OCI-LY1 (cell line): Measurements from ENCODE around the gene LRRC36.

ENCODE experiments used
- H2AFZ ChIP-seq: fragments of 200-600 bp; sonication (generic), shearing (Covaris generic); 2 replicates; pipeline ENCODE4 v1.6.0; 2014; ENCODE audit warnings: antibody characterized with exemption, mild to moderate bottlenecking, low read length
- H3F3A ChIP-seq: fragments of 200-600 bp; sonication (generic), shearing (Covaris generic); 2 replicates; pipeline ENCODE4 v1.6.0; 2014; ENCODE audit warnings: mild to moderate bottlenecking, antibody characterized with exemption, low read length, moderate library complexity; ENCODE audit not compliant: insufficient read depth
- H3K27ac ChIP-seq: fragments of 200-600 bp; sonication (generic); 2 replicates; pipeline ENCODE4 v1.5.1; 2014; ENCODE audit warnings: low read length, mixed run types, mild to moderate bottlenecking, low read depth; ENCODE audit not compliant: poor library complexity, severe bottlenecking
- H3K27me3 ChIP-seq: fragments of 200-600 bp; sonication (generic); 2 replicates; pipeline ENCODE4 v1.6.0; 2014; ENCODE audit warnings: antibody characterized with exemption, mild to moderate bottlenecking, low read length, moderate library complexity; ENCODE audit not compliant: insufficient read depth
- H3K36me3 ChIP-seq: fragments of 200-600 bp; sonication (generic); 2 replicates; pipeline ENCODE4 v1.6.1; 2014; ENCODE audit warnings: mild to moderate bottlenecking, antibody characterized with exemption, low read length, moderate library complexity, mixed read lengths; ENCODE audit not compliant: insufficient read depth
- H3K4me1 ChIP-seq: fragments of 200-600 bp; sonication (generic); 2 replicates; pipeline ENCODE4 v1.5.1; 2014; ENCODE audit warnings: mild to moderate bottlenecking, low read length, moderate library complexity; ENCODE audit not compliant: insufficient read depth, severe bottlenecking
- H3K4me2 ChIP-seq: fragments of 200-600 bp; sonication (generic), shearing (Covaris generic); 2 replicates; pipeline ENCODE4 v1.6.1; 2014; ENCODE audit warnings: low read length
- H3K4me3 ChIP-seq: fragments of 200-600 bp; sonication (generic); 2 replicates; pipeline ENCODE4 v1.5.1; 2014; ENCODE audit warnings: low read length, low read depth, mild to moderate bottlenecking, mixed read lengths; ENCODE audit not compliant: poor library complexity, severe bottlenecking
- H3K79me2 ChIP-seq: fragments of 200-600 bp; shearing (Covaris generic); 2 replicates; pipeline ENCODE4 v1.6.1; 2016; ENCODE audit warnings: mixed run types, low read length, mixed read lengths; ENCODE audit not compliant: insufficient read depth
- H3K9ac ChIP-seq: fragments of 200-600 bp; sonication (generic), shearing (Covaris generic); 2 replicates; pipeline ENCODE4 v1.6.1; 2014; ENCODE audit warnings: mild to moderate bottlenecking, low read length, mixed read lengths
- H3K9me2 ChIP-seq: fragments of 200-600 bp; sonication (generic), shearing (Covaris generic); 2 replicates; pipeline ENCODE4 v1.6.1; 2014; ENCODE audit warnings: low read depth, mild to moderate bottlenecking, low read length, mixed read lengths
- H3K9me3 ChIP-seq: fragments of 200-600 bp; shearing (Covaris generic); 2 replicates; pipeline ENCODE4 v1.6.1; 2014; ENCODE audit warnings: low read length, mixed read lengths
- H4K20me1 ChIP-seq: fragments of 200-600 bp; sonication (generic), shearing (Covaris generic); 2 replicates; pipeline ENCODE4 v1.6.0; 2016; ENCODE audit warnings: mild to moderate bottlenecking, low read length; ENCODE audit not compliant: insufficient read depth
- EZH2 ChIP-seq: fragments of 200-600 bp; sonication (generic), shearing (Covaris generic); IDR thresholded peaks from 2 replicates; pipeline ENCODE4 v1.8.0; 2017; ENCODE audit warnings: borderline replicate concordance, mixed run types, mild to moderate bottlenecking, antibody characterized with exemption, low read length, moderate library complexity, mixed read lengths
- TF ChIP-seq, protein P1 (sequence below): fragments of 200-600 bp; sonication (generic), shearing (Covaris generic); IDR thresholded peaks from 2 replicates; pipeline ENCODE4 v1.5.1; 2017; ENCODE audit warnings: mild to moderate bottlenecking, antibody characterized with exemption, low read length, moderate library complexity, mixed read lengths

The LRRC36 gene

GRCh38 chr16:67431775-67432505 is 105.3 kb downstream of the LRRC36 start:
- H3K4me3 ChIP-seq = no peak overlapping the region

GRCh38 chr16:67432506-67432890 is 105.9 kb downstream of the LRRC36 start:
- Histone ChIP-seq H3K27ac (no peak overlapping the region), H3K9me2 (no peaks in the 10 kb centered on the region), H3K4me2 (no peak overlapping the region), H3F3A (no peaks in the 10 kb centered on the region), H2AFZ (no peak overlapping the region), H3K9ac (no peak overlapping the region), H3K79me2 (no peaks in the 10 kb centered on the region), H3K36me3 (peaks cover 14% of the 10 kb centered on the region; the same call in 1 of the 2 replicates), H3K4me3 (no peak overlapping the region), H3K27me3 (peaks cover 8% of the 10 kb centered on the region; the same call in 1 of the 2 replicates), H3K4me1 (peaks cover 5% of the 10 kb centered on the region), H4K20me1 (no peaks in the 10 kb centered on the region), H3K9me3 (no peaks in the 10 kb centered on the region)
- TF ChIP-seq EZH2 = no peak
- TF ChIP-seq, protein P1, sequence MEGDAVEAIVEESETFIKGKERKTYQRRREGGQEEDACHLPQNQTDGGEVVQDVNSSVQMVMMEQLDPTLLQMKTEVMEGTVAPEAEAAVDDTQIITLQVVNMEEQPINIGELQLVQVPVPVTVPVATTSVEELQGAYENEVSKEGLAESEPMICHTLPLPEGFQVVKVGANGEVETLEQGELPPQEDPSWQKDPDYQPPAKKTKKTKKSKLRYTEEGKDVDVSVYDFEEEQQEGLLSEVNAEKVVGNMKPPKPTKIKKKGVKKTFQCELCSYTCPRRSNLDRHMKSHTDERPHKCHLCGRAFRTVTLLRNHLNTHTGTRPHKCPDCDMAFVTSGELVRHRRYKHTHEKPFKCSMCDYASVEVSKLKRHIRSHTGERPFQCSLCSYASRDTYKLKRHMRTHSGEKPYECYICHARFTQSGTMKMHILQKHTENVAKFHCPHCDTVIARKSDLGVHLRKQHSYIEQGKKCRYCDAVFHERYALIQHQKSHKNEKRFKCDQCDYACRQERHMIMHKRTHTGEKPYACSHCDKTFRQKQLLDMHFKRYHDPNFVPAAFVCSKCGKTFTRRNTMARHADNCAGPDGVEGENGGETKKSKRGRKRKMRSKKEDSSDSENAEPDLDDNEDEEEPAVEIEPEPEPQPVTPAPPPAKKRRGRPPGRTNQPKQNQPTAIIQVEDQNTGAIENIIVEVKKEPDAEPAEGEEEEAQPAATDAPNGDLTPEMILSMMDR = no peak

More at GRCh38 chr16:67431775-67432505, 105.3 kb downstream of the LRRC36 start:
- Histone ChIP-seq H3K27ac (no peak overlapping the region), H3F3A (no peaks in the 10 kb centered on the region), H3K27me3 (peaks cover 8% of the 10 kb centered on the region; the same call in 1 of the 2 replicates), H3K9ac (no peak overlapping the region), H3K79me2 (no peaks in the 10 kb centered on the region), H3K36me3 (peaks cover 8% of the 10 kb centered on the region; the same call in 1 of the 2 replicates), H3K9me3 (no peaks in the 10 kb centered on the region), H3K9me2 (no peaks in the 10 kb centered on the region), H3K4me1 (peaks cover 5% of the 10 kb centered on the region), H2AFZ (no peak overlapping the region), H3K4me2 (no peak overlapping the region), H4K20me1 (no peaks in the 10 kb centered on the region)
- no peak for TF ChIP-seq EZH2
- TF ChIP-seq, protein P1 = no peak

GRCh38 chr16:67433131-67433719 is 106.6 kb downstream of the LRRC36 start:
- peaks cover 21% of the 10 kb centered on the region; the same call in 1 of the 2 replicates for H3K36me3 ChIP-seq
- TF ChIP-seq, protein P1 = no peak
- TF ChIP-seq EZH2 = no peak
- H3K4me2 ChIP-seq = no peak overlapping the region
- H3K27me3 ChIP-seq = peaks cover 8% of the 10 kb centered on the region; the same call in 1 of the 2 replicates
- no peak overlapping the region for H3K4me3 ChIP-seq
- no peaks in the 10 kb centered on the region for H3K79me2 ChIP-seq
- H3K9me3 ChIP-seq = no peaks in the 10 kb centered on the region
- no peak overlapping the region for H2AFZ ChIP-seq
- H4K20me1 ChIP-seq = no peaks in the 10 kb centered on the region
- no peak overlapping the region for H3K27ac ChIP-seq
- H3K9ac ChIP-seq = no peak overlapping the region
- no peaks in the 10 kb centered on the region for H3K9me2 ChIP-seq
- no peaks in the 10 kb centered on the region for H3F3A ChIP-seq
- peaks cover 5% of the 10 kb centered on the region for H3K4me1 ChIP-seq
